Stimulated activated naive CD4-positive, alpha-beta T cell (primary cell): ENCODE measurements around the gene LRCH3.
"Not testable (repeated sequence)": the region's sequence is repeated elsewhere in the genome, so short reads cannot be mapped to it uniquely, and the experiment has no call there.

Source experiments
- DNase-seq, 6 experiments: peaks; one replicate each; lab custom pipeline; 2025; lab: John Stamatoyannopoulos, UW

The LRCH3 gene

DNA sequence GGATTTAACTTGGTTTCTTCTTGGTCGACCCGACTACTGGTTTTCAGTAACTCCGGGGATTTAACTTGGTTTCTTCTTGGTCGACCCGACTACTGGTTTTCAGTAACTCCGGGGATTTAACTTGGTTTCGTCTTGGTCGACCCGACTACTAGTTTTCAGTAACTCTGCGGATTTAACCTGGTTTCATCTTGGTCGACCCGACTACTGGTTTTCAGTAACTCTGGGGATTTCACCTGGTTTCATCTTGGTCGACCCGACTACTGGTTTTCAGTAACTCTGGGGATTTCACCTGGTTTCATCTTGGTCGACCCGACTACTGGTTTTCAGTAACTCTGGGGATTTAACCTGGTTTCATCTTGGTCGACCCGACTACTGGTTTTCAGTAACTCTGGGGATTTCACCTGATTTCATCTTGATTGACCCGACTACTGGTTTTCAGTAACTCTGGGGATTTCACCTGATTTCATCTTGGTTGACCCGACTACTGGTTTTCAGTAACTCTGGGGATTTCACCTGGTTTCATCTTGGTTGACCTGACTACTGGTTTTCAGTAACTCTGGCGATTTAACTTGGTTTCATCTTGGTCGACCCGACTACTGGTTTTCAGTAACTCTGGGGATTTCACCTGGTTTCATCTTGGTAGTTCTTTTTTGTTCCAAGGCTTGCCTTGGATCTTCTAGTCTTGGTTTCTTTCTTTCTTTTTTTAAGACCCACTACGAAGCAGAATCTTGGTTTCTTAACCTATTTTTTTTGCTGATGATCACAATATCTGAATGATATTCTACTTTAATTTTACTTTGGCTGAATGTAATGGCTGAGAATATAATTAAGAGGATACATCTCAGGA, 130.6 kb downstream of the LRCH3 start:
- not testable (repeated sequence) for DNase-seq

DNA sequence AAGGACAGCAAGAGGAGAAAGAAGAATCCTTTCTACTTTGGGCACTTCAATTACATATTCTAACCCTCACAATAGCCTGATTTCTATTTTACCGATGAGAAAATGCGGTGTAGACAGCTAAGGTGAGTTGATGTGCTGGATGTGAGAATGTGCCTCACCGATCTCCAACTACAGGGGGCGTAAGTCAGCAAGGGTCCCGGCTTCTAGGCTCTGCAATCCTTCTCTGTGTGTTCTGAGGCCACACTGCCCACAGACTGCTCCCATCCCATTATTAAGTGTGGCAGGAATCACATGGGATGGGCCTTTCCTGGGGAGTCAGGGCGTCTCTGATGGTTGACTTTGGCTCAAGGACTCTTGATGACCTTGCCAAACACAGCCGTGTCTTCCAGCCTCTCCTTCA, 135.4 kb downstream of the LRCH3 start:
- no peak for DNase-seq

DNA sequence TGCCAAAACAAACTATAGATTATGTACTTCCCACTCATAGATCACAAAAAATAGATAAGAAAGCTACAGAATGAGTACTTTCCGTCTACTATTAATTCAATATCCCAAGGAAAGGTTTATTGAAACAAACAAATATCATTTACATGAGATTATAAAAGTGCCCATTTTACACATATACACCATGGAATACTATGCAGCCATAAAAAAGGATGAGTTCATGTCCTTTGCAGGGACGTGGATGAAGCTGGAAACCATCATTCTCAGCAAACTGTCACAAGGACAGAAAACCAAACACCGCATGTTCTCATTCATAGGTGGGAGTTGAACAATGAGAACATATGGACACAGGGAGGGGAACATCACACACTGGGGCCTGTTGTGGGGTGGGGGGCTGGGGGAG, 136.5 kb downstream of the LRCH3 start:
- not testable (repeated sequence) for DNase-seq

DNA sequence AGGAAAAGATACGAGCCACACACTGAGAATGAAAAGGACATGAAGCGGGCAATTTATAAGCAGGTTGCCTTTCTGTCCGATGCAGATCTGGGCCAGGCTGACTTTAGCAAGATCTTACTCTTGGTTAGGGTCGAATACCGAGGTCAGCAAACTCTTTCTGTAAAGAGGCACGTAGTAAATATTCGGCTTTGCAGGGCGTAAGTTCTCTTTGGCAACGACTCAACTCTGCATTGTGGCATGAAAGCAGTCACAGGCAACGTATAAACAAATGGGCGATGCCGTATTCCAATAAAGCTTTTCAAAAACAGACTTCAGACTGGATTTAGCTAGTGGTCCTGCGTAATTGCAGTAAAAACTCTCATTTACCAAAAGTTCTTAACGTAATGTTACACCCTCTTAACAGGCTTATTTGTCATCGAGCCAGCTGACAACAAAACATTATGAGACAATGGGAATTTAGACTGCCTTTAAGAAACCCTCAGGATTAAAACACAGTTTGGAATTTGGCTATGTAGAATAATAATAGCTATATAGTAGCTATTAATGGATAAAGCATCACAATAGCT, 145.8 kb downstream of the LRCH3 start:
- no peak for DNase-seq
